Nephron progenitor cell (in vitro differentiated cells): ENCODE measurements around the gene ACADVL.
A peak's percentile ranks its signal among the peaks of the same experiment; 100 is the strongest.
"Not testable (repeated sequence)": the region's sequence is repeated elsewhere in the genome, so short reads cannot be mapped to it uniquely, and the experiment has no call there.

Experiments
- DNase-seq: peaks from one replicate; pipeline ENCODE4 v3.0.0; 2021
- H3K27ac Mint-ChIP-seq: 2 replicates; pipeline ENCODE4 v1.8.0; 2021; ENCODE audit warnings: mild to moderate bottlenecking, moderate library complexity, mixed read lengths
- H3K27me3 Mint-ChIP-seq: 2 replicates; pipeline ENCODE4 v1.8.0; 2021; ENCODE audit warnings: mild to moderate bottlenecking, low read depth, mixed read lengths; ENCODE audit not compliant: poor library complexity
- H3K36me3 Mint-ChIP-seq: 2 replicates; pipeline ENCODE4 v1.8.0; 2021; ENCODE audit warnings: low read depth, mixed read lengths
- H3K4me1 Mint-ChIP-seq: 2 replicates; pipeline ENCODE4 v1.8.0; 2021; ENCODE audit warnings: mixed read lengths
- H3K4me3 Mint-ChIP-seq: 2 replicates; pipeline ENCODE4 v1.8.0; 2021; ENCODE audit warnings: mild to moderate bottlenecking, moderate library complexity, mixed read lengths
- H3K9me3 Mint-ChIP-seq: 2 replicates; pipeline ENCODE4 v1.8.0; 2021; ENCODE audit warnings: mild to moderate bottlenecking, moderate library complexity, mixed read lengths
- TF ChIP-seq, protein P1 (sequence below): fragments of 200-600 bp; sonication (generic); IDR thresholded peaks from 2 replicates; pipeline ENCODE4 v1.5.0; 2021; ENCODE audit warnings: antibody characterized with exemption

Gene ACADVL

DNA sequence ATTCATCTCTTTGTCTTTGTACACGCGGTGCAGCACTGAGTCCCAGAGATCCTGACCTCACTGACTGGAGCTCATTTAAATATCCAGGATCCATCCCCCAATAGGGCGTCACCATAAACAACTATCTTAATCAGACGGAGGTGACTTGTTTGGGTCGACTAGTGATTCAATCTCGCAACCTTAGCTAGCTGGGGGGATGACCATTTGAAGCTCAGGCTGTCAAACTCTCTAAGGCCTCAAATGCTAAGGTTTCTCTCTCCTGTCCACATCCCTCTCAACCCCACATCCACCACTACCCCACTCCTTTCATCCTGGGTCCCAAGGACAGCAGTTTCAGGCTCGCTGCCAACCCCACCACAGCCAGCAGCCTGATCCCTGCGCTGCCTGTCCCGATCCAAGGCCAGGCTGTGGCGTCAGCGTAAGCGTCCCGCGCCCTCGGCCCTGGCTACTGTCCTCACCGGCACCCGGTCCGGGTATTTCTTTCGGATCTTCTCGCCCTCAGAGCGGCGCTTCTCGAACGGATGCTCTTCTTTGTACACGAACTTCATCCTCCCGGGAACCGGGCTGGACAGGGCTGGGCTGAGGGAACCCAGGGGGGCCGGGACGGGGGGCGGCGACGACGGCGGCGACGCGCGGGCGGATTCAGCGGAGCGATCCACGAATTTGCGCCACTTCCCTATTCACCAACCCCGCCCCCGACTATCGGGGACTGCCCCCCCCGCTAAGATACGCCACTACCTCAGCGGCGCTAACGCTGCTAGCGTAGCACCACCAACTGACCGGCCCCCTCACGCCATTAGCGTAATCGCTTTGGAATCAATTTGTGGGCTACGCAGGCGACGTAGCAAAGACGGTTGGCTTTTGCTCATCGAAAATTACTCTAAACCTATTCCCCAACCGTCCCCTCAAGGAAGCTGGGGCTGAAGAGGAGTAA, 22.3 kb downstream of the ACADVL start, which contains the start of gene GABARAP:
Gene GABARAP, minus strand, starts transcription at position 667 of the 934 bp plus-strand sequence. Its CDS starts 119 bp downstream, at position 548.
- peak within 1 kb of the TSS; percentile 100 for H3K27ac Mint-ChIP-seq
- H3K4me1 Mint-ChIP-seq = peaks cover 39% of the 10 kb centered on the region
- TF ChIP-seq, protein P1, sequence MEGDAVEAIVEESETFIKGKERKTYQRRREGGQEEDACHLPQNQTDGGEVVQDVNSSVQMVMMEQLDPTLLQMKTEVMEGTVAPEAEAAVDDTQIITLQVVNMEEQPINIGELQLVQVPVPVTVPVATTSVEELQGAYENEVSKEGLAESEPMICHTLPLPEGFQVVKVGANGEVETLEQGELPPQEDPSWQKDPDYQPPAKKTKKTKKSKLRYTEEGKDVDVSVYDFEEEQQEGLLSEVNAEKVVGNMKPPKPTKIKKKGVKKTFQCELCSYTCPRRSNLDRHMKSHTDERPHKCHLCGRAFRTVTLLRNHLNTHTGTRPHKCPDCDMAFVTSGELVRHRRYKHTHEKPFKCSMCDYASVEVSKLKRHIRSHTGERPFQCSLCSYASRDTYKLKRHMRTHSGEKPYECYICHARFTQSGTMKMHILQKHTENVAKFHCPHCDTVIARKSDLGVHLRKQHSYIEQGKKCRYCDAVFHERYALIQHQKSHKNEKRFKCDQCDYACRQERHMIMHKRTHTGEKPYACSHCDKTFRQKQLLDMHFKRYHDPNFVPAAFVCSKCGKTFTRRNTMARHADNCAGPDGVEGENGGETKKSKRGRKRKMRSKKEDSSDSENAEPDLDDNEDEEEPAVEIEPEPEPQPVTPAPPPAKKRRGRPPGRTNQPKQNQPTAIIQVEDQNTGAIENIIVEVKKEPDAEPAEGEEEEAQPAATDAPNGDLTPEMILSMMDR = no peak
- DNase-seq = peak; percentile 96
- H3K27me3 Mint-ChIP-seq = no peaks in the 10 kb centered on the region
- no peaks in the 10 kb centered on the region for H3K9me3 Mint-ChIP-seq
- peak within 1 kb of the TSS; percentile 98 for H3K4me3 Mint-ChIP-seq
- peaks cover 41% of the 10 kb centered on the region for H3K36me3 Mint-ChIP-seq

GRCh38 chr17:7242717-7243452, 23.1 kb downstream of the ACADVL start:
- Mint-ChIP-seq H3K9me3 (no peaks in the 10 kb centered on the region), H3K27me3 (no peaks in the 10 kb centered on the region), H3K27ac (peak overlapping the region; percentile 100), H3K36me3 (peaks cover 40% of the 10 kb centered on the region), H3K4me3 (peak overlapping the region; percentile 98), H3K4me1 (peaks cover 34% of the 10 kb centered on the region)
- TF ChIP-seq, protein P1 = no peak
- DNase-seq = peak; percentile 94

GRCh38 chr17:7243453-7243729, 23.7 kb downstream of the ACADVL start:
- no peaks in the 10 kb centered on the region for H3K9me3 Mint-ChIP-seq

GRCh38 chr17:7243838-7244237, 24.1 kb downstream of the ACADVL start:
- Mint-ChIP-seq H3K4me3 (peak overlapping the region; percentile 98), H3K4me1 (peaks cover 39% of the 10 kb centered on the region), H3K36me3 (peaks cover 40% of the 10 kb centered on the region), H3K27ac (peak overlapping the region; percentile 98)
- not testable (repeated sequence) for H3K27me3 Mint-ChIP-seq, DNase-seq, H3K9me3 Mint-ChIP-seq

More at GRCh38 chr17:7243453-7243729, 23.7 kb downstream of the ACADVL start:
- no peak for DNase-seq
- H3K4me3 Mint-ChIP-seq = peak overlapping the region; percentile 98
- peaks cover 35% of the 10 kb centered on the region for H3K4me1 Mint-ChIP-seq
- peak overlapping the region; percentile 98 for H3K27ac Mint-ChIP-seq
- H3K27me3 Mint-ChIP-seq = no peaks in the 10 kb centered on the region
- TF ChIP-seq, protein P1 = no peak
- H3K36me3 Mint-ChIP-seq = peaks cover 40% of the 10 kb centered on the region

- TF ChIP-seq, protein P1 = no peak
- Mint-ChIP-seq H3K9me3 (no peaks in the 10 kb centered on the region), H3K4me3 (no peak overlapping the region), H3K4me1 (peaks cover 40% of the 10 kb centered on the region), H3K27ac (no peak overlapping the region), H3K36me3 (peaks cover 24% of the 10 kb centered on the region), H3K27me3 (no peaks in the 10 kb centered on the region)
- no peak for DNase-seq
Observed at GRCh38 chr17:7246779-7247178, 27.0 kb downstream of the ACADVL start.

- DNase-seq = no peak
- Mint-ChIP-seq H3K27ac (peak overlapping the region; percentile 90), H3K27me3 (no peaks in the 10 kb centered on the region), H3K4me3 (peak overlapping the region; percentile 98), H3K4me1 (peaks cover 44% of the 10 kb centered on the region), H3K36me3 (peaks cover 33% of the 10 kb centered on the region), H3K9me3 (no peaks in the 10 kb centered on the region)
- TF ChIP-seq, protein P1 = no peak
Observed at GRCh38 chr17:7248796-7249195, 29.1 kb downstream of the ACADVL start.
